ENCODE measurements around the gene RAMP2. TPM values are rescaled to one million over a fixed set of nuclear protein-coding genes. Genes with fewer than 3 reads are reported as not detected.

The RAMP2 gene
- total and polyA plus RNA-seq, 2 of the 4 experiments (the other 2 are of a cell fraction): 0.18 to 2.5 TPM

DNA sequence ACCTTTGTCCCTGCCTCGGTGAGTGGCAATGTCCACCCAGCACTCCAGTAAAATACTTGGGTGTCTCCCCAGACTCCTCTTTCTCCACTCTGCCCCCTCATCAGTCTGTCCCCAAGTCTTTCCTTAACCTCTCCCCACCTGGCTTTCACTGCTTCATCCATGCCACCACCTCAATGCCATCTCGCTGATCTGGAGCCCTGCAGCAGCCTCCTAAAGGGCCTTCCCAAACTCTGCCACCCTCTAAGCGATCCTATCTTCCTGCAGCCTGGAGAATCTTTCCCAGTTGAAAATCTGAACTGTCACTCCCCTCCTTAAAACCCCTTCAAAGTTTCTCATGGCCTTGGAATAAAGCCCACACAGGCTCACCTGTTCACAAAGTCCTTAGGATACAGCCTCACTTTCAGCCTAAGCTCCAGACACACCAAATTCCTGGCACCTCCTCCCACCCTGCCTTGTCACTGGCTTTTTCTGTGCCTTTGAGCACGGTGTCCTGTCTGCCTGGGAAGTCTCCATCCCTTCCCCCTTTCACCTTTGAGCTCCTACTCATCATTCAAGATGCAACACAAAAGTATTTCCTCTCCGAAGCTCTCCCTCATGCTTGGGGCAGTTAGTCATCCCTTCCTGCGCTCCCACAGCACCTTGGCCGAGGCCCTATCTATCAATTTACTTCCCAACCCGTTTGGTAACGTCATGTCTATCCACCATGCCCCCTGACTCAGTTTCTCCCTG is 22.2 kb downstream of the RAMP2 start:
- Histone ChIP-seq H3K4me3 (ENCODE audit: insufficient read depth, low read depth, low read length) (no peak overlapping the region), H4K91ac (ENCODE audit: insufficient read depth, low read depth, low read length) (peak overlapping the region; percentile 90), H3K23ac (ENCODE audit: low read depth, low read length) (peak overlapping the region; percentile 73), H3K36me3 (ENCODE audit: control insufficient read depth, insufficient read depth, low read length) (peaks cover 14% of the 10 kb centered on the region), H2BK20ac (ENCODE audit: low read depth, low read length) (peak overlapping the region; percentile 99), H2BK15ac (ENCODE audit: low read depth, low read length) (peak overlapping the region; percentile 4), H3K14ac (replicated peaks; ENCODE audit: low read depth, low read length) (peak overlapping the region; percentile 90), H4K8ac (ENCODE audit: low read depth in 2 of 2, low read length in 2 of 2) (peak overlapping the region; percentile 0 to 86; a peak in 3 of 4 replicates), H3K79me1 (ENCODE audit: low read depth in 1 of 2, low read length in 2 of 2) (peaks cover 0 to 47% of the 10 kb centered on the region in 2 experiments), H3K27ac (ENCODE audit: insufficient read depth, low read length) (no peak overlapping the region; the same call in 1 of the 2 replicates), H4K20me1 (ENCODE audit: insufficient read depth, low read length) (no peaks in the 10 kb centered on the region), H2AFZ (replicated peaks; ENCODE audit: low read length, poor library complexity) (peak overlapping the region; percentile 85), H4K5ac (ENCODE audit: low read depth, low read length) (peak overlapping the region; percentile 14; the same call in 1 of the 2 replicates), H3K56ac (ENCODE audit: extremely low read depth, insufficient read depth, low read length) (no peak overlapping the region), H3K9me1 (ENCODE audit: insufficient read depth, low read length) (peaks cover 31% of the 10 kb centered on the region), H3K9ac (ENCODE audit: low read depth, low read length) (no peak overlapping the region), H3K4me2 (ENCODE audit: low read depth, low read length) (peak overlapping the region; percentile 30), H3K27me3 (ENCODE audit: control insufficient read depth, insufficient read depth, low read length) (no peaks in the 10 kb centered on the region), H2AK9ac (replicated peaks; ENCODE audit: low read depth, low read length, poor library complexity) (peak overlapping the region; percentile 98), H3K18ac (ENCODE audit: low read depth, low read length) (no peak overlapping the region), H2BK120ac (ENCODE audit: low read depth, low read length) (peak overlapping the region; percentile 93), H3K9me3 (ENCODE audit: control insufficient read depth, insufficient read depth, low read length) (no peaks in the 10 kb centered on the region), H2AK5ac (ENCODE audit: low read depth, low read length) (peak overlapping the region; percentile 99), H2BK5ac (ENCODE audit: low read depth, low read length, poor library complexity, severe bottlenecking) (peak overlapping the region; percentile 59), H3K4ac (ENCODE audit: low read depth, low read length) (peak overlapping the region; percentile 92), H3K4me1 (ENCODE audit: control insufficient read depth, insufficient read depth, low read length) (peaks cover 26% of the 10 kb centered on the region)
- intact Hi-C loops (cut with micrococcal nuclease): no loop called here
- peak; percentile 83 for DNase-seq
- dilution Hi-C loops (cut with HindIII; ENCODE audit: low sequenced_read_pairs, unreplicated experiment): no loop called here
- ATAC-seq (ENCODE audit: low read depth): peak; percentile 47
- ChIA-PET POLR2A (ENCODE audit: unreplicated experiment) (no interaction called here), CTCF (interaction anchor here (0.5 kb wide), 1 partner anchor 201 kb away, joined by 4 read pairs; no protein-coding TSS in a partner anchor)
- BruUV-seq (replicated peaks): no TSS peak
- TF ChIP-seq FOS (IDR thresholded peaks at IDR 0.05; ENCODE audit: low read depth, low read length) (peak; percentile 37; the same call in 1 of the 2 replicates), RCOR1 (IDR thresholded peaks at IDR 0.05; ENCODE audit: insufficient replicate concordance, low read length) (no peak), BHLHE40 (IDR thresholded peaks at IDR 0.05; ENCODE audit: low read depth, low read length) (no peak), POLR2A (IDR thresholded peaks at IDR 0.05; ENCODE audit: low read depth, low read length) (no peak), CEBPB (IDR thresholded peaks at IDR 0.05; ENCODE audit: low read depth, low read length) (peak; percentile 48; the same call in 1 of the 2 replicates), MXI1 (IDR thresholded peaks at IDR 0.05; ENCODE audit: borderline replicate concordance, low read depth, low read length) (no peak)
- in situ Hi-C loops (cut with MboI; ENCODE audit: low sequenced_read_pairs): no loop called here
- WGBS, 2 experiments (ENCODE audit: extremely low coverage in 2 of 2, insufficient read length in 1 of 2): 24% methylated on average over 6 of the region's 9 CpGs; no CpG with 5 or more reads in 1 of the 2 experiments
